Chondrocyte (in vitro differentiated cells): ENCODE measurements around the gene BRK1. TPM values are rescaled to one million over a fixed set of nuclear protein-coding genes. Genes with fewer than 3 reads are reported as not detected.
"Not testable (repeated sequence)": the region's sequence is repeated elsewhere in the genome, so short reads cannot be mapped to it uniquely, and the experiment has no call there.

Experiments
- DNase-seq: peaks from one replicate; pipeline ENCODE4 v3.0.0; 2021; ENCODE audit warnings: mixed read lengths, low spot score
- H3K27ac Mint-ChIP-seq: one replicate; pipeline ENCODE4 v1.8.0; 2021; ENCODE audit warnings: mild to moderate bottlenecking, moderate library complexity, mixed read lengths; ENCODE audit not compliant: unreplicated experiment
- H3K27me3 Mint-ChIP-seq: 2 replicates; pipeline ENCODE4 v1.8.0; 2021; ENCODE audit warnings: low read depth, mixed read lengths
- H3K36me3 Mint-ChIP-seq: 2 replicates; pipeline ENCODE4 v1.8.0; 2021; ENCODE audit warnings: low read depth, mixed read lengths
- H3K4me1 Mint-ChIP-seq: 2 replicates; pipeline ENCODE4 v1.8.0; 2021; ENCODE audit warnings: low read depth, mild to moderate bottlenecking, mixed read lengths
- H3K4me3 Mint-ChIP-seq: one replicate; pipeline ENCODE4 v1.8.0; 2021; ENCODE audit warnings: mild to moderate bottlenecking, moderate library complexity, mixed read lengths; ENCODE audit not compliant: unreplicated experiment
- H3K9me3 Mint-ChIP-seq: 2 replicates; pipeline ENCODE4 v1.8.0; 2021; ENCODE audit warnings: low read depth, mixed read lengths
- CTCF ChIP-seq: fragments of 200-600 bp; sonication (generic); IDR thresholded peaks from 2 replicates; pipeline ENCODE4 v1.5.0; 2021; ENCODE audit warnings: antibody characterized with exemption, mild to moderate bottlenecking, moderate library complexity
- total RNA-seq: library from RNA; stranded (reverse); gene quantifications from 3 replicates; pipeline ENCODE4 v1.2.1, GENCODE V29; 2021

BRK1 gene
- total RNA-seq, 1 donor from 2014 or later = 113 TPM

DNA sequence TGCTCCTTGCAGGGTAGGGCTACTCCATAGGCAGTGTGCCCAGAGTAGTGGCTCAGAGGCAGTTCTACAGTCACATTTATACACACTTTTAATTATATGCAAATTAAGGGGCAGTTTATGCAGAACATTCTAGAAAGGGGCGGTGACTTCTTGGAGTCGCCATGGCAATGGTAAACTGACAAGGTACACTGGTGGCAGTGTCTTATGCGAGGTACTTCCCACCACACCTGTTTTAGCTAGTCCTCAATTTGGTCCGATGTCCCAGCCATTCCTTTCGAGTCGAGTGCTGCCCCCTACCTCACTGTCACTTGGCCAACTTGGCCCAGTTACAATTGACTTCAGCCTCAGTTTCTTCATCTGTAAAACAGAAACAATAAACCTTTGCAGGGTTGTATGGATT is 45.5 kb downstream of the BRK1 start:
- Mint-ChIP-seq H3K27ac (no peak overlapping the region), H3K4me3 (no peak overlapping the region), H3K4me1 (peaks cover under 1% of the 10 kb centered on the region), H3K9me3 (no peaks in the 10 kb centered on the region), H3K36me3 (no peaks in the 10 kb centered on the region), H3K27me3 (no peaks in the 10 kb centered on the region)
- DNase-seq = no peak
- no peak for TF ChIP-seq CTCF

- no peaks in the 10 kb centered on the region for H3K9me3 Mint-ChIP-seq
- DNase-seq = no peak
- no peaks in the 10 kb centered on the region for H3K27me3 Mint-ChIP-seq
- TF ChIP-seq CTCF = no peak
- no peak overlapping the region for H3K27ac Mint-ChIP-seq
- H3K36me3 Mint-ChIP-seq = no peaks in the 10 kb centered on the region
- no peak overlapping the region for H3K4me3 Mint-ChIP-seq
- peaks cover 8% of the 10 kb centered on the region for H3K4me1 Mint-ChIP-seq
Measured at GRCh38 chr3:10162185-10162584, 46.7 kb downstream of the BRK1 start.

GRCh38 chr3:10164201-10164545 is 48.7 kb downstream of the BRK1 start:
- DNase-seq, H3K4me1 Mint-ChIP-seq, H3K9me3 Mint-ChIP-seq, H3K36me3 Mint-ChIP-seq, H3K27ac Mint-ChIP-seq, H3K27me3 Mint-ChIP-seq: not testable (repeated sequence)
- H3K4me3 Mint-ChIP-seq = peak overlapping the region; percentile 54

DNA sequence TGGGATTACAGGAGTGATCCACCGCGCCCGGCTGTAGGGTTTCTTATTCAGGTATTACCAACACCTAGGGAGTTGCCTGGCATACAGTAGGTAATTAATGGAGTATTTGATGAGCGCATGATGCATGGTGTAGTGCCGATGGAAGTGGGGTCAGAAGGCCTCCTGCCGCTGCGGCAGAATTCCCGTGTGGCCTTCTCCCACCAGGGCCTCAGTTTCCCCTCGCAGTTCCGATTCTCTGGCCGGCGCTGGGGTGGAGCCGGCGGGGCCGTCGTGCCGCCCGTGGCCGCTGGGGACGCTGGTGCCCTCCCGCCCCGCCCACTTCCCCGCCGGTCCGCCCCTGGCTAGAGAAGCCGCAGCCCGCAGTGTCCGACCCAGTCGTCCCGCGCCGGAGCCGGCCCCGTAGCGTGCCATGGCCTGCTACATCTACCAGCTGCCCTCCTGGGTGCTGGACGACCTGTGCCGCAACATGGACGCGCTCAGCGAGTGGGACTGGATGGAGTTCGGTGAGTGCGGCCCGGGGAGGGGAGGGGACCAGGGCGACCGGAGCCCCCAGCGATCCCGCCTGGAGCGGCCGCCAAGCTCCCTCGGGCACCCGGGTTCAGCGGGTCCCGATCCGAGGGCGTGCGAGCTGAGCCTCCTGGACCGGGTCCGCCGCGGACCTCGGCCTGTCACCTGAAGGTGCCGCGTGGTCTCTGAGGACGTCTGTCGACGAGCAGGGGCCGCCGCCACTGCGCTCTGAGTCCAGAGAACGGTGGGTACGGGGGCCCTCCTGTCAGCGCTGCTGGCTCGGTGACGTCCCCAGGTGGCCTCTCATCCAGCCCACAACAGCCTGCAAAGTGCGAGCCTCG is 49.3 kb downstream of the BRK1 start, which contains the start of gene IRAK2:
TSS of gene IRAK2 (plus strand) at position 374 of the 848 bp plus-strand sequence. CDS start at position 410, 36 bp downstream.
- no peak for DNase-seq
- H3K9me3 Mint-ChIP-seq = peaks cover 7% of the 10 kb centered on the region
- H3K27me3 Mint-ChIP-seq = no peaks in the 10 kb centered on the region
- TF ChIP-seq CTCF = peak; percentile 89
- peak within 1 kb of the TSS; percentile 73 for H3K4me3 Mint-ChIP-seq
- H3K27ac Mint-ChIP-seq = peak within 1 kb of the TSS; percentile 36
- H3K4me1 Mint-ChIP-seq = peaks cover 8% of the 10 kb centered on the region
- H3K36me3 Mint-ChIP-seq = no peaks in the 10 kb centered on the region

DNA sequence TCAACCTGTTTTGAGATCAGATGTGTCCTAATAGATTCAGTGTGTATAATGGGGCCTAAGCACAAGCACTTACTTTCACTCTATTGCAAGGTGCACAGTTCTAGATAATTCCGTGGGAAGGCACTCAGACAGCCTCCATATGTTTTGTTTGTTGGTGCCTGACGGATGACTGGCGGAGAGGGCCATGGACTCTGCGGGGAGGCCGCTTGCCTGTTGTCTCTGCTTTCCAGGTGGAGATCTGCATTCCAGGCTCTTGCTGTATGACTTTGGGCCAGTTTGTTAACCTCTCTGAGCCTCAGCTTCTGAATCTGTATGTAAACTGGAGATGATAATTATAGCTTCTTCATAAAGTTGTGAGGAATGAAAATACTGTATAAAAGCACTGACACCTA is 50.7 kb downstream of the BRK1 start:
- H3K27ac Mint-ChIP-seq = no peak overlapping the region
- H3K4me3 Mint-ChIP-seq = no peak overlapping the region
- no peak for TF ChIP-seq CTCF
- peaks cover 7% of the 10 kb centered on the region for H3K9me3 Mint-ChIP-seq
- peaks cover 8% of the 10 kb centered on the region for H3K4me1 Mint-ChIP-seq
- no peaks in the 10 kb centered on the region for H3K27me3 Mint-ChIP-seq
- DNase-seq = no peak
- no peaks in the 10 kb centered on the region for H3K36me3 Mint-ChIP-seq
